Muscle of back (tissue), 11 donors: ENCODE measurements around the gene RASGRF1. TPM values are rescaled to one million over a fixed set of nuclear protein-coding genes. Genes with fewer than 3 reads are reported as not detected.
"Not testable (repeated sequence)": the region's sequence is repeated elsewhere in the genome, so short reads cannot be mapped to it uniquely, and the experiment has no call there.

Source experiments
- DNase-seq, 3 donors: peaks; one replicate each; pipeline versions ENCODE4 v3.0.0 to v3.0.0-alpha.2; 2013
- polyA plus RNA-seq, 10 donors: library from polyadenylated mRNA; unstranded; fragments of 120-200 nt; gene quantifications; one replicate each; pipeline ENCODE4 v1.2.1, GENCODE V29; 2013; ENCODE audit not compliant: insufficient read length in 10 of 10

The RASGRF1 gene
- polyA plus RNA-seq, 10 donors: 0.04 to 0.39 (median 0.20) TPM; not detected in 1

GRCh38 chr15:78930577-78931388, 159.8 kb downstream of the RASGRF1 start:
- peak; percentile 49 to 82 (median 73) for DNase-seq

GRCh38 chr15:78929536-78930264, 160.9 kb downstream of the RASGRF1 start:
- DNase-seq: no peak

- DNase-seq: no peak
Measured at GRCh38 chr15:78928616-78929093, 161.9 kb downstream of the RASGRF1 start.

GRCh38 chr15:78928176-78928575, 162.4 kb downstream of the RASGRF1 start:
- DNase-seq: not testable (repeated sequence)

- DNase-seq: no peak
Measured at GRCh38 chr15:78927077-78927790, 163.3 kb downstream of the RASGRF1 start.

GRCh38 chr15:78925956-78926743, 164.4 kb downstream of the RASGRF1 start:
- DNase-seq: no peak

GRCh38 chr15:78925076-78925624, 165.4 kb downstream of the RASGRF1 start:
- no peak for DNase-seq

GRCh38 chr15:78923480-78924360, 166.9 kb downstream of the RASGRF1 start:
- DNase-seq: no peak

- DNase-seq: no peak
Measured at GRCh38 chr15:78923015-78923414, 167.6 kb downstream of the RASGRF1 start.

GRCh38 chr15:78922527-78922926, 168.1 kb downstream of the RASGRF1 start:
- peak in 2 of 3 donors; percentile 63 to 87 for DNase-seq

- no peak for DNase-seq
Measured at GRCh38 chr15:78921940-78922339, 168.6 kb downstream of the RASGRF1 start.

- DNase-seq: no peak
Measured at GRCh38 chr15:78921517-78921916, 169.1 kb downstream of the RASGRF1 start.

GRCh38 chr15:78917888-78918287, 172.7 kb downstream of the RASGRF1 start:
- DNase-seq: no peak

- peak in 1 of 3 donors; percentile 61 for DNase-seq
Measured at GRCh38 chr15:78916088-78916487, 174.5 kb downstream of the RASGRF1 start.

GRCh38 chr15:78915341-78916087, 175.1 kb downstream of the RASGRF1 start:
- peak in 2 of 3 donors; percentile 52 to 71 for DNase-seq

GRCh38 chr15:78914027-78914764, 176.4 kb downstream of the RASGRF1 start:
- peak in 1 of 3 donors; percentile 48 for DNase-seq

GRCh38 chr15:78913012-78913411, 177.6 kb downstream of the RASGRF1 start:
- DNase-seq: no peak

- no peak for DNase-seq
Measured at GRCh38 chr15:78912316-78912715, 178.3 kb downstream of the RASGRF1 start.
